ENCODE data around the gene WFIKKN1. TPM values are rescaled to one million over a fixed set of nuclear protein-coding genes. Genes with fewer than 3 reads are reported as not detected.

WFIKKN1 gene
- total and polyA plus RNA-seq, 2 experiments from 2014 or later: 3.5 to 6.8 TPM

DNA sequence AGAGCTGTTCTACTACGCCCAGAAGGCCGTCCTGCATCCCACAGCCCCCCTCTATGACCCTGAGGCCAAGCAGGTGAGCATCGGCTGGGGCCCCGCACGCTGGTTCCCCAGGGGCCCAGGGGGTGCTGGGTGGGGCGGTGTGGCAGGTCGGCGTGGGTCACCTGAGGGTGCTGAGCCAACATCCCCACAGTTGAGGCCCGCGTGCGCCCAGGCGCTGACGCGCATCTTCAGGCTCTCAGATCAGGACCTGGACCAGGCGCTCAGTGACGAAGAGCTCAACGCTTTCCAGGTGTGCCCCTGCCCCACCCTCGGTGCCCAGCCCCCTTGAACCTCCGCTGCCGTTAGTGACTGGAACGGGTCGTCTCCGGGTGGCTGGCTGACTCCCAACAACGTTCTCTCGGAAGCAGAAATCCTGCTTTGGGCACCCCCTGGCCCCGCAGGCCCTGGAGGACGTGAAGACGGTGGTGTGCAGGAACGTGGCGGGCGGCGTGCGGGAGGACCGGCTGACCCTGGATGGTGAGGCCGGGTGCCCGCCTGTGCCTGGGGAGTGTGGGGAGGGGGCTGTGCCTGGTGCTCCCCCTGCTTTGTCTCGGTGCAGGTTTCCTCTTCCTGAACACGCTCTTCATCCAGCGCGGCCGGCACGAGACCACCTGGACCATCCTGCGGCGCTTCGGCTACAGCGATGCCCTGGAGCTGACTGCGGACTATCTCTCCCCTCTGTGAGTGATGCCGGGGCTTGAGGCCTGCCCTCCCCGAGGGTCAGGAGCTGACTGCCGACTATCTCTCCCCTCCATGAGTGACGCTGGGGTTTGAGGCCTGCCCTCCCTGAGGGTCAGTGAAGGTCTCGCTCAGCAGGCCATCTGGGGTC, 39.9 kb downstream of the WFIKKN1 start (continued):
- TF ChIP-seq, protein P1, sequence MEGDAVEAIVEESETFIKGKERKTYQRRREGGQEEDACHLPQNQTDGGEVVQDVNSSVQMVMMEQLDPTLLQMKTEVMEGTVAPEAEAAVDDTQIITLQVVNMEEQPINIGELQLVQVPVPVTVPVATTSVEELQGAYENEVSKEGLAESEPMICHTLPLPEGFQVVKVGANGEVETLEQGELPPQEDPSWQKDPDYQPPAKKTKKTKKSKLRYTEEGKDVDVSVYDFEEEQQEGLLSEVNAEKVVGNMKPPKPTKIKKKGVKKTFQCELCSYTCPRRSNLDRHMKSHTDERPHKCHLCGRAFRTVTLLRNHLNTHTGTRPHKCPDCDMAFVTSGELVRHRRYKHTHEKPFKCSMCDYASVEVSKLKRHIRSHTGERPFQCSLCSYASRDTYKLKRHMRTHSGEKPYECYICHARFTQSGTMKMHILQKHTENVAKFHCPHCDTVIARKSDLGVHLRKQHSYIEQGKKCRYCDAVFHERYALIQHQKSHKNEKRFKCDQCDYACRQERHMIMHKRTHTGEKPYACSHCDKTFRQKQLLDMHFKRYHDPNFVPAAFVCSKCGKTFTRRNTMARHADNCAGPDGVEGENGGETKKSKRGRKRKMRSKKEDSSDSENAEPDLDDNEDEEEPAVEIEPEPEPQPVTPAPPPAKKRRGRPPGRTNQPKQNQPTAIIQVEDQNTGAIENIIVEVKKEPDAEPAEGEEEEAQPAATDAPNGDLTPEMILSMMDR (conservative IDR thresholded peaks at IDR 0.05; ENCODE audit: low read depth in 2 of 2): no peak

DNA sequence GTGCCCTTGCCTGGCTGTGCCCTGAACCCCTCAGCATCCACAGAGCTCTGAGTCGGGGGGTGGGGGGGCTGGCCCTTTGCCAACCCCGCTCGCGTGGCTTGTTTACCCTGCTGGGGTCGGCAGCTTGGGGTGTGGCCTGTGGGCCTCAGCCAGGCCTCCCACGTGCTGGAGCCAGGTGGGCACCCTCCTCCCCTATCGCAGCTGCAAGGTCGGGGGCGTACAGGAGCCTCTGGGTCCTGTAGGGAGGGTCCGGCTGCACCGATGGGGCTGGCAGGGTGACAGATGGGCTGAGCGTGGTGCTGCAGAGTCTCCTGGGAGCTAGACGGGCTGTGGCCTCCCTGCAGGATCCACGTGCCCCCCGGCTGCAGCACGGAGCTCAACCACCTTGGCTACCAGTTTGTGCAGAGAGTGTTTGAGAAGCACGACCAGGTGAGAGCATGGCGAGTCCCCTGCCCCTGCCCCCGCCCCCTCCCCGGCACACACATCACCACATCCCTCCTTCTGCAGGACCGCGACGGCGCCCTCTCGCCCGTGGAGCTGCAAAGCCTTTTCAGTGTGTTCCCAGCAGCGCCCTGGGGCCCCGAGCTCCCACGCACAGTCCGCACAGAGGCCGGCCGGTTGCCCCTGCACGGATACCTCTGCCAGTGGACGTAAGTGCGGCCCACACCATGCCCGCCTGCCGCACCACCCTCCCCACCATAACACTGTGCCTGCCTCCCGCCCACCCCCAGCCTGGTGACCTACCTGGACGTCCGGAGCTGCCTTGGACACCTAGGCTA, 40.8 kb downstream of the WFIKKN1 start:
- H3K9me3 Mint-ChIP-seq: no peaks in the 10 kb centered on the region; the same call in 2 of the 3 replicates
- no peaks in the 10 kb centered on the region; the same call in 1 of the 2 replicates for H3K4me1 ChIP-seq (ENCODE audit: insufficient read depth)
- H3K4me2 ChIP-seq: no peak overlapping the region
- H3K36me3 Mint-ChIP-seq (ENCODE audit: low read depth): peaks cover 21% of the 10 kb centered on the region
- no peak overlapping the region for H2AFZ ChIP-seq
- H3K27ac Mint-ChIP-seq: no peak overlapping the region
- peaks cover 23% of the 10 kb centered on the region; the same call in 1 of the 2 replicates for H3F3A ChIP-seq (replicated peaks; ENCODE audit: low read depth)
- DNase-seq (ENCODE audit: low spot score) (no peak), ATAC-seq (no peak)
- H3K27ac ChIP-seq (ENCODE audit: low read depth): no peak overlapping the region
- TF ChIP-seq STAT1 (IDR thresholded peaks at IDR 0.05; ENCODE audit: unreplicated experiment): no peak
- TF ChIP-seq, protein P1 (conservative IDR thresholded peaks at IDR 0.05; ENCODE audit: low read depth in 2 of 2): no peak
- TF ChIP-seq, protein P2, sequence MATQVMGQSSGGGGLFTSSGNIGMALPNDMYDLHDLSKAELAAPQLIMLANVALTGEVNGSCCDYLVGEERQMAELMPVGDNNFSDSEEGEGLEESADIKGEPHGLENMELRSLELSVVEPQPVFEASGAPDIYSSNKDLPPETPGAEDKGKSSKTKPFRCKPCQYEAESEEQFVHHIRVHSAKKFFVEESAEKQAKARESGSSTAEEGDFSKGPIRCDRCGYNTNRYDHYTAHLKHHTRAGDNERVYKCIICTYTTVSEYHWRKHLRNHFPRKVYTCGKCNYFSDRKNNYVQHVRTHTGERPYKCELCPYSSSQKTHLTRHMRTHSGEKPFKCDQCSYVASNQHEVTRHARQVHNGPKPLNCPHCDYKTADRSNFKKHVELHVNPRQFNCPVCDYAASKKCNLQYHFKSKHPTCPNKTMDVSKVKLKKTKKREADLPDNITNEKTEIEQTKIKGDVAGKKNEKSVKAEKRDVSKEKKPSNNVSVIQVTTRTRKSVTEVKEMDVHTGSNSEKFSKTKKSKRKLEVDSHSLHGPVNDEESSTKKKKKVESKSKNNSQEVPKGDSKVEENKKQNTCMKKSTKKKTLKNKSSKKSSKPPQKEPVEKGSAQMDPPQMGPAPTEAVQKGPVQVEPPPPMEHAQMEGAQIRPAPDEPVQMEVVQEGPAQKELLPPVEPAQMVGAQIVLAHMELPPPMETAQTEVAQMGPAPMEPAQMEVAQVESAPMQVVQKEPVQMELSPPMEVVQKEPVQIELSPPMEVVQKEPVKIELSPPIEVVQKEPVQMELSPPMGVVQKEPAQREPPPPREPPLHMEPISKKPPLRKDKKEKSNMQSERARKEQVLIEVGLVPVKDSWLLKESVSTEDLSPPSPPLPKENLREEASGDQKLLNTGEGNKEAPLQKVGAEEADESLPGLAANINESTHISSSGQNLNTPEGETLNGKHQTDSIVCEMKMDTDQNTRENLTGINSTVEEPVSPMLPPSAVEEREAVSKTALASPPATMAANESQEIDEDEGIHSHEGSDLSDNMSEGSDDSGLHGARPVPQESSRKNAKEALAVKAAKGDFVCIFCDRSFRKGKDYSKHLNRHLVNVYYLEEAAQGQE (IDR thresholded peaks at IDR 0.05; ENCODE audit: unreplicated experiment): no peak
- TF ChIP-seq NANOG (IDR thresholded peaks at IDR 0.05; ENCODE audit: borderline replicate concordance): no peak
- TF ChIP-seq ZNF114 (CRISPR knock-in tag; IDR thresholded peaks at IDR 0.05): no peak
- TF ChIP-seq EZH2phosphoT487 (IDR thresholded peaks at IDR 0.05; ENCODE audit: unreplicated experiment): no peak
- no peak for TF ChIP-seq JUNB (IDR thresholded peaks at IDR 0.05; ENCODE audit: unreplicated experiment)
- TF ChIP-seq, protein P3, sequence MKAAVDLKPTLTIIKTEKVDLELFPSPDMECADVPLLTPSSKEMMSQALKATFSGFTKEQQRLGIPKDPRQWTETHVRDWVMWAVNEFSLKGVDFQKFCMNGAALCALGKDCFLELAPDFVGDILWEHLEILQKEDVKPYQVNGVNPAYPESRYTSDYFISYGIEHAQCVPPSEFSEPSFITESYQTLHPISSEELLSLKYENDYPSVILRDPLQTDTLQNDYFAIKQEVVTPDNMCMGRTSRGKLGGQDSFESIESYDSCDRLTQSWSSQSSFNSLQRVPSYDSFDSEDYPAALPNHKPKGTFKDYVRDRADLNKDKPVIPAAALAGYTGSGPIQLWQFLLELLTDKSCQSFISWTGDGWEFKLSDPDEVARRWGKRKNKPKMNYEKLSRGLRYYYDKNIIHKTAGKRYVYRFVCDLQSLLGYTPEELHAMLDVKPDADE (IDR thresholded peaks at IDR 0.05): no peak
- H4K20me1 ChIP-seq (replicated peaks; ENCODE audit: insufficient read depth): peaks cover 3% of the 10 kb centered on the region
- no peak overlapping the region for H3K4me3 Mint-ChIP-seq
- H3K9me2 ChIP-seq (ENCODE audit: insufficient read depth): no peaks in the 10 kb centered on the region
- H3K4me1 Mint-ChIP-seq: peaks cover 6% of the 10 kb centered on the region; the same call in 2 of the 3 replicates
- H3K27me3 ChIP-seq (ENCODE audit: insufficient read depth): no peaks in the 10 kb centered on the region
- peaks cover 6% of the 10 kb centered on the region for H3K27me3 Mint-ChIP-seq (ENCODE audit: insufficient read depth, low read depth, poor library complexity)
- H3K4me3 ChIP-seq: no peak overlapping the region
- H3K36me3 ChIP-seq (ENCODE audit: insufficient read depth): peaks cover 11% of the 10 kb centered on the region; the same call in 1 of the 2 replicates
- H3K79me2 ChIP-seq (replicated peaks; ENCODE audit: insufficient read depth): peaks cover 16% of the 10 kb centered on the region

All from GM23338 (cell line).